ENCODE data around the gene MAP3K14.

Gene MAP3K14

GRCh38 chr17:45338996-45339535, 22.2 kb upstream of the MAP3K14 start:
- no peak for DNase-seq

DNA sequence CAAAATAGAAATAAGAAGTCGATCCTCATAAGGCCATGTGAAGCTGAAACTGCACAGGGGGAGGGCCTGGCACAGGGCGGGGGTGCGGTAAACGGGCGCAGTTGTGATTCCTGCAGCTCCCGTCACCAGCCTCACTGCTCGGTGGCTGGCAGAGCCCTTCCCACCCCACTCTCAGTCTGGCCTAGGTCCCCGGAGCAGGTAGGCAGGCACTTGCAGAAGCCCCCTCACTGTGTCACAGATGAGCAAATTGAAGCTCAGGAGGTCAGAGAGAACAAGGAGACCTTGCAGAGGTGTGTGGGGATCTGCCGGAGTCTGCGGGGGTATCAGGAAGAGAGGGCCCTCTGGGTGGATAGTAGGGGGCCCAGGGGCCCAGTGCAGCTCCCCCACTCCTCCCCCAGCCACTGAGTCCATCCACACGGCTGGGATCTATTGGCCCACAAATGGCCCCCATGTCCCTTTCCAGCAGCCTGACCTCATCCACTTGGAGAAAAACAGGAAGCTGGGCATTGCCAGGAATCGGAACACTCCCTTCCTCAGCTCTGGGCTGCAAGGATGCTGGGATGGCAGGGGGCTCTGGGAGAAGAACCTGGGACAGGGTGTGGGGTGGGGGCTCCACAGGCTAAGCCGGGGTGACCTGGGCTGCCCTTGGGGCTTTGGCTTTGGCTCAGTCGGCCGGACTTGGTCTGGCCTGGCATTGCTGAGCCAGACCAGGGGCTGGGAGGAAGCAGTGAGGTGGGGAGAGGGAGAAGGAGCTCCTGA, 21.4 kb upstream of the MAP3K14 start:
- no peak for DNase-seq

- no peak for DNase-seq
Observed at GRCh38 chr17:45336390-45337182, 19.8 kb upstream of the MAP3K14 start.

DNA sequence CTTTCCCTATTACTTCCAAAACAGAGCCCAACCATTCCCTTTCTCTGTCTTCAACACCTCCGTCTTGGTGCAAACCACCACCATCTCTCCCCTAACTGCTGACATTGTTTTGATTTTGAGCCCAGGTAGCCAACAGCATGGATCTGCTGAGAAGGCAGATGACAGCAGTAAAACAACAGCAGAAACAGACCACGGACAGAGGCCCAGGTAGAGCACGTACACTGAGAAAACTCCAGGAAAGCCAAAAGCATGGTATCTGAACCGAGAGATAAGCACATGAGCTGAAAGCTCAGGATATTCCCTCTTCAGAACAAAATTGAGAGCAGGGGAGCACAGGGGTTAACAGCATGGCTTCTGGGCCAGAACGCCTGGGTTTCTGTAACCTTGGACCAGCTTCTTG, 18.9 kb upstream of the MAP3K14 start:
- DNase-seq, result no peak

DNA sequence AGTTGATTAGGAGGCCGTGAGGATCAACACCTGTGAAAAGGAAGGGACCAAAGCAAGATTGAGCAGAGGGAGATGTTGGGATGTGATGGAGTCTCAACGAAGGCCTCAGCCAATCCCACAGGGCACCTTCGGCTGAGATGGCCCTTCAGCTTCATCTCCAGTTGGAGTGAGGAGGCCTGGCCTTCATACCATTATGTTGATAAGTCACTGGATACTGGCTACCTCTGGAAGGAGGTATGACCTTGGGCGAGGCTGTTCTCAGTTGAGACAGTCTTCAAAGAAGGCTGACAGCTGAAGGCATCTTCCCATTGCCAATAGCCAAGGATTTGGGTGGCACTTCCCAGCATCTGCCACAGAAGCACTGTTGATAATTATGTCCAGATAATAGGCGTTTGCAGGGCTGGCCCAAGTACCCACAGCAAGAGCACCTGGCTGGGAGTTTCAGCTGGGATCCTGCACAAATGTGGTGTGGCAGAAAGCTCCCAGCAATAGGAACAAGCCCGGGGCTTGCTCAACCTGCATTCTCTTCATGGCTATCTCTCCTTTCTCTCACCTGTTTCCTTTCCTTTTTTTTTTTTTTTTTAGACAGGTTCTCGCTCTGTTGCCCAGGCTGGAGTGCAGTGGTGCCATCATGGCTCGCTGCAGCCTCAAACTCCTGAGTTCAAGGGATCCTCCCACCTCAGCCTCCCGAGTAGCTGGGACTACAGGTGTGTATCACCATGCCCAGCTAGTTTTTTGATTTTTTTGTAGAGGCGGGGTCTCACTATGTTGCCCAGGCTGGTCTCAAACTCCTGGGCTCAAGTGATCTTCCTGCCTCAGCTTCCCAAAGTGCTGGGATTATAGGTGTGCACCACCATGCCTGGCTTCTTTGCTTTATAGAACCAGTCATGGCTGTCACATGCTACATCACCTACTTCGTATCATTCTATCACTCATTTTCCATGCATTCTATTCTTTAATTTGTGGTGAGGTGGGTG, 18.2 kb upstream of the MAP3K14 start:
- DNase-seq, result no peak

- no peak for DNase-seq
Observed at GRCh38 chr17:45334231-45334630, 17.4 kb upstream of the MAP3K14 start.

GRCh38 chr17:45333702-45334092, 16.9 kb upstream of the MAP3K14 start:
- no peak for DNase-seq

GRCh38 chr17:45332989-45333701, 16.3 kb upstream of the MAP3K14 start:
- DNase-seq, result no peak

DNA sequence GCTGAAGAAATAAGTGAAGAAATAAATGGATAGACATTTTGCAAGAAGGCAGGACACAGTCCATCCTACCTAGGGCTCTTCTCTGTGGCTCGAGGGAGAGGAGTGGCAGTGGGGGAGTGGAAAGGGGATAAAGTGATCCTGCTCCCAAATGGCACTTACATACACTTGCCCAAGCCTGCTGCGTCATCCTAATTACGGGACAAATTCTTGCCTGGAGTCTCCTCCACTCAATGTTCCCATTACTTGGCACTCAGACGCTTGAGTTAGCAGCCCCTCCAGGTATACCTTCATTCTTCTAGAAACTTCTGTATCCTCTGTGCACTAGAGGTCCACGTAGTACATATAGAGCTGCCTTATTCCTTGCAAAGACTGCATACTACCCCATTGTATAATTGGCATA, 15.7 kb upstream of the MAP3K14 start:
- no peak for DNase-seq

DNA sequence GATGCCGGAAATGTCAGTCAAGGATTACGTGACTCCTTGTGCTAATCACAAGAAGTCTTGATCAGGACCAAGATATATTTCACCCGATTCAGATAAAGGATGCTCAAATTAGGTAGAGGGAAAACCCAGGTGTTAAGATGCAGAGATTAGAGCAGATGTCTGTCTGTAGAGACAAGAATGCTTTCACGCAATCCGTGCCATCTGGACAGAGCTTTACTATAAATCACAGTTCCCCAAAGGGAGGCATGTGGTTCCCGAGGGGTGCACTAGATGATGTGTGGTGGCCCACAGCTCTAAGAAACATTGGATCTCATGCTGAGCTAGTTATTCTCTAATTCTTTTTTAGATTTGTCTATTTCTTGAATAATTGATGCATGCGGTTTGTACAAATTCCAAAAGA, 9.8 kb upstream of the MAP3K14 start:
- no peak for DNase-seq

GRCh38 chr17:45325810-45326209, 9.0 kb upstream of the MAP3K14 start:
- DNase-seq, result no peak

GRCh38 chr17:45324336-45324735, 7.5 kb upstream of the MAP3K14 start:
- no peak for DNase-seq

- DNase-seq, result no peak
Observed at GRCh38 chr17:45322168-45322567, 5.3 kb upstream of the MAP3K14 start.

GRCh38 chr17:45320931-45321461, 4.2 kb upstream of the MAP3K14 start:
- no peak for DNase-seq

DNA sequence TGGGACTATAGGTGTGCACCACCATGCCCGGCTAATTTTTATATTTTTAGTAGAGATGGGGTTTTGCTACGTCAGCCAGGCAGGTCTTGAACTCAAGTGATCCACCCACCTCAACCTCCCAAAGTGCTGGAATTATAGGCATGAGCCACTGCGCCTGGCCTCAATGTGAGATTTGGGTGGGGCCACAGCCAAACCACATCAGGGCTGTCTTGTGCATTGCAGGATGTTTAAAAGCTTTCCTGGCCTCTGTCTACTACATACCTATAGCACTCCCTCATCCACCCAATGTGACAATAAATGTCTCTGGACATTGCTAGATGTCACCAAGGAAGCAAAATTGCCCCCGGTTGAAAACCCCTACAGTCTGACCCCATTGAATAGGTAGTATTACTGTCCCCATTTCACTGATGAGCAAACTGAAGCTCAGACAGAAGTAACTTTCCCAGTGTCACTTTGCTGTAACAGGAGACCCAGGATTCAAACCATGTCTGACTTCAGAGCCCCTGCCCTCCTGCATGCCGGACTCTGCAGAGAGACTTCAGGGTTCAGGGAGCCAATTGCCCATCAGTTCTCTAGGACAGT, 3.6 kb upstream of the MAP3K14 start:
- DNase-seq, result no peak

GRCh38 chr17:45319239-45319703, 2.5 kb upstream of the MAP3K14 start:
- DNase-seq, result no peak

DNA sequence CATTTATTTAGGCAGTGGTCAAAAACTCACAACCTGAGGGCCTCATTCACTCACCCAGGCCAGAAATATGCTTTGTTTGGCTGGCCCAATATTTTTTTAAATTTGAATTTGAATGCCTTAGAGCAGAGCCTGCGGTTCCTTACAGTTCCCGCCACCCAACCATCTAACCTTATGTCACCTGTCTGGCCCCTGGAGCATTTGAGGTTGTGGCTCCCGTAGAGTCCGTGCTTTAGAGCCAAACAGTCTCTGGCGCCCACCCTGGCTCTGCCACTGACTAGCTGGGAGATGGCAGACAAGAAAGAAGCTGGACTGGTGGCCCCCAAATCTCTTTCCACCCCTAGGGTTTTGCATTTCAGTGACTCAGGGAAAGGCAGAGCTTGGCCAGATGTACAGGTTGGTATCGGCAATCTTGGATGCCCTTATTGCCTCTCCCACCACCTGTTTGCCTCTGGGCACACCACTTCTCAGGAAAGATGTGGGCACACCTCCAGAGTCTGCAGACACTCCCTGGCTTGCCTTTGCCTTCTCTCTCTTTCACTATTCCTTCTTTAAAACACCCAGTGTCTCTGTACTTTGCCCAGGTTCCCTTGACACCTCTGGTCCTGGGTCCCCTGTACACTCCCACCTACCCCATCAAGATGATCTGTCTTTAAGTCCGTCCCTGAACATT, 1.9 kb upstream of the MAP3K14 start:
- DNase-seq, result no peak

DNA sequence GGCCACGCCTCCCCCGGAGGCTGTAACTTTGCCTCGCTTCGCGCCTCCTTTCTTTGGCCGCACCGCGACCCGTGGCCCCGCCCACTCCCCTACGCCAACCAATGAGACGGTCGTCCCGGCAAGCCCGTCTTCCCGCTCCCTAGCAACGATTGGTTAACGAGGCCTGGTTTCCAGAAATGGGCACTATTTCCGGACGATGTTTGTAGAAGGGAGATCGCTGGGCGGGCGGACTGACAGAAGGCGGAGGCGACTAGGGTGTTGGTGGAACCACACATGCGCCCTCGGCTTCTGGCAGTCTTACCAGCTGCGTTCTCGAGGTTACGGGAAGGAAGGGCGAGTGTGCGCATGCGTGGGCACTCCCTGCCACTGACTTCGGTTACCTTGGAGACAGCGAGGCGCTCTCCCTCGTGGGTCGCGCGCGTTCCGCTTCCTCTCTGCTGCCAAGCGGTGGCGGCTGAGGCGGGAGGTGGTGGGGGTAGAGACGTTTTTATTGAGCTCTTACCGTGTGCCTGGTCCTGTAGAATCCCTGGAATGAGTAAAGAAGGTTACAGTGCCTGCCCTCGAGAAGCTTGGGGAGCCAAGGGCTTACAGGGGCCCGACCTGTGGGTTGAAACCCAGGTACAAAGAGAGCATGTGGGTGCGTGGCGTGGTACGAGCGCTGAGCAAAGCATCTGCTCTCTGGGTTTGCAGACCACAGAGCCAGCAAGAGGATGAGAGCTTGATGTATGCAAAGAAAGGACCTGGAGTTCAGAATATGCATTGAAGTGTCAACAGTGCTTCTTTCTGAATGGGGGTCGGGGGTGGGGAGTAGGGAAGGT, 500 bp upstream of the MAP3K14 start:
- DNase-seq, result peak; percentile 99

DNA sequence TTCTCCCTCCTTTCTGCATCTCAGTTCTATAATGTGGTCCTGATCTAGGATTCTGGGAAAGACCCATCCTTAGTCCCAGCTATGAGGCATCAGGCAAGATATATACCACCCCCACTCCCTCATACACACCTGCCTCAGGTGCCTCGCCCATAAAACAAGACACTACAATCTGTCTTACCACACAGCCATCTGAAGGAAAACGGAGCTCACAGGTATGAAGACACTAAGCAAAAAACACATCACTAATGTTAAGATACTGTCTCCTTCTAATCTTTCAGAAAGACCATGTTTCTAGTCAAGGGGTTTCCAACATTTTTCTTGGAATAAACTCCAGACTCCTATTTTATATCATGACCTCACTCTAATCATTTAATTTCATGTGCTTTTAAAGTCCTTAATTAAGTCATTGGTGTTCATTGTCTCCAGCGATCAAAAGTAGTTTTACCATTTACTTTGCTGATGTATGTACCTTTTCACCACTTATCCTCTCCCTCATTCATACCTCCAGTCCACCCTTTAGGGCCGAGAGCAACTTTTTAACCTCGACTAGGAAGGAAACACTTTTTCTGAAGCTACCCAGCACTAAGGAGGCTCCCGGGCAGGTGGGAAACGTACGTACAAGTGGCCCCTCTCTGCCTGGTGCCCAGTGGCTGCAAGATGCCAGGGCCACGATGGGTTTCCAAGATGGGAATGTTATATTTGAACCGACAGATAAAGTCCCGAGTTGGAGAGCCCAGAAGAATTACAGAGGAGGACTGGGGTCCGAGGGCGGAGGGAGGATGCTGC, 979 bp downstream of the MAP3K14 start:
- no peak for DNase-seq
